GM18867 (cell line): Measurements from ENCODE around the gene BTBD10.
A peak's percentile ranks its signal among the peaks of the same experiment; 100 is the strongest.

Experiments
- ATAC-seq: cut with Tn5 transposase; IDR thresholded peaks from one replicate; pipeline ENCODE4 v1.9.1; 2021; ENCODE audit warnings: mild to moderate bottlenecking, moderate library complexity; ENCODE audit not compliant: unreplicated experiment

BTBD10 gene

GRCh38 chr11:13462901-13463778, at the start of gene BTBD10:
BTBD10 (minus strand) TSS chr11:13463222; CDS start chr11:13445124, 18,098 bp downstream.
- peak; percentile 96 for ATAC-seq

- no peak for ATAC-seq
These were observed 40.4 kb upstream of the BTBD10 start for GRCh38 chr11:13503393-13503792.

- no peak for ATAC-seq
These were observed 39.5 kb upstream of the BTBD10 start for GRCh38 chr11:13502492-13502891.

- no peak for ATAC-seq
These were observed 32.9 kb upstream of the BTBD10 start, which contains the start of gene PTH for GRCh38 chr11:13495929-13496328. PTH (minus strand) TSS chr11:13495997; CDS start chr11:13492855, 3,142 bp downstream.

- ATAC-seq = no peak
These were observed 31.0 kb upstream of the BTBD10 start for GRCh38 chr11:13494051-13494450.

- peak; percentile 68 for ATAC-seq
These were observed 24.6 kb upstream of the BTBD10 start for GRCh38 chr11:13487661-13488030.

GRCh38 chr11:13486926-13487660, 24.1 kb upstream of the BTBD10 start:
- ATAC-seq = peak; percentile 97

- ATAC-seq = no peak
These were observed 17.2 kb upstream of the BTBD10 start for GRCh38 chr11:13480198-13480597.

GRCh38 chr11:13479688-13480087, 16.7 kb upstream of the BTBD10 start:
- ATAC-seq = no peak

GRCh38 chr11:13475091-13475490, 12.1 kb upstream of the BTBD10 start:
- ATAC-seq = no peak

- ATAC-seq = no peak
These were observed 10.1 kb upstream of the BTBD10 start for GRCh38 chr11:13473013-13473722.

- no peak for ATAC-seq
These were observed 5.7 kb upstream of the BTBD10 start for GRCh38 chr11:13468750-13469149.

- ATAC-seq = no peak
These were observed 2.9 kb upstream of the BTBD10 start for GRCh38 chr11:13465909-13466371.

- ATAC-seq = no peak
These were observed 813 bp upstream of the BTBD10 start for GRCh38 chr11:13463779-13464290.

GRCh38 chr11:13462311-13462900, 616 bp downstream of the BTBD10 start:
- ATAC-seq = peak; percentile 31

GRCh38 chr11:13461291-13461690, 1.7 kb downstream of the BTBD10 start:
- no peak for ATAC-seq

GRCh38 chr11:13450832-13451397, 12.1 kb downstream of the BTBD10 start:
- ATAC-seq = peak; percentile 51

- ATAC-seq = no peak
These were observed 13.5 kb downstream of the BTBD10 start for GRCh38 chr11:13449522-13449921.

- ATAC-seq = no peak
These were observed 14.1 kb downstream of the BTBD10 start for GRCh38 chr11:13448876-13449275.

GRCh38 chr11:13446444-13446843, 16.6 kb downstream of the BTBD10 start:
- ATAC-seq = no peak
